GM18526 (cell line): Measurements from ENCODE around the gene PROB1.

Experiments
- POLR2A ChIP-seq: IDR thresholded peaks from 3 replicates; pipeline ENCODE4 v1.6.1; 2011; ENCODE audit not compliant: insufficient read length; ENCODE audit errors: extremely low read depth

The PROB1 gene

GRCh38 chr5:139394654-139395566, at the start of gene PROB1:
Gene PROB1 (minus strand): TSS chr5:139395104. CDS start chr5:139395081, 23 bp downstream.
- TF ChIP-seq POLR2A: no peak

- no peak for TF ChIP-seq POLR2A
These were observed 49.0 kb upstream of the PROB1 start for GRCh38 chr5:139443831-139444453.

- peak; percentile 43 for TF ChIP-seq POLR2A
These were observed 44.4 kb upstream of the PROB1 start, which contains the start of gene DNAJC18 for GRCh38 chr5:139439013-139439903. Gene DNAJC18 (minus strand): TSS chr5:139439525. CDS start chr5:139439445, 80 bp downstream.

GRCh38 chr5:139438707-139439012, 43.8 kb upstream of the PROB1 start:
- no peak for TF ChIP-seq POLR2A

- TF ChIP-seq POLR2A: no peak
These were observed 40.8 kb upstream of the PROB1 start for GRCh38 chr5:139435676-139436075.

- no peak for TF ChIP-seq POLR2A
These were observed 36.8 kb upstream of the PROB1 start for GRCh38 chr5:139431706-139432105.

- no peak for TF ChIP-seq POLR2A
These were observed 35.1 kb upstream of the PROB1 start for GRCh38 chr5:139430015-139430414.

GRCh38 chr5:139426203-139426885, 31.4 kb upstream of the PROB1 start:
- TF ChIP-seq POLR2A: no peak

- TF ChIP-seq POLR2A: no peak
These were observed 30.6 kb upstream of the PROB1 start for GRCh38 chr5:139425497-139425896.

GRCh38 chr5:139422307-139422893, 27.5 kb upstream of the PROB1 start:
- no peak for TF ChIP-seq POLR2A

- no peak for TF ChIP-seq POLR2A
These were observed 24.6 kb upstream of the PROB1 start for GRCh38 chr5:139419226-139420192.

GRCh38 chr5:139418793-139419192, 23.9 kb upstream of the PROB1 start:
- no peak for TF ChIP-seq POLR2A

GRCh38 chr5:139417214-139417613, 22.3 kb upstream of the PROB1 start:
- TF ChIP-seq POLR2A: no peak
